Activated CD8-positive, alpha-beta T cell treated with anti-CD3 and anti-CD28 coated beads for 36 hours (primary cell): ENCODE data around the gene DNM2. TPM values are rescaled to one million over a fixed set of nuclear protein-coding genes. Genes with fewer than 3 reads are reported as not detected.

Experiments used
- ATAC-seq: fragments of 200-7000 bp; cut with Tn5 transposase; one replicate; pipeline ENCODE4 v1.10.0; 2021; ENCODE audit warnings: mild to moderate bottlenecking, moderate library complexity
- CTCF ChIA-PET: fragments of 350-600 bp; sonication (Branson Sonifier 250); formaldehyde crosslinking; loops from one replicate; lab custom pipeline; 2021; ENCODE audit warnings: antibody characterized with exemption; lab: Charles Lee
- POLR2A ChIA-PET: fragments of 350-600 bp; sonication (Branson Sonifier 250); formaldehyde crosslinking; loops from one replicate; lab custom pipeline; 2021; ENCODE audit warnings: antibody characterized with exemption; lab: Charles Lee
- DNase-seq: peaks from one replicate; pipeline ENCODE4 v3.0.0-alpha.2; 2020
- H3K27ac Mint-ChIP-seq: one replicate; pipeline ENCODE4 v1.8.0; 2021; ENCODE audit warnings: mild to moderate bottlenecking, mixed read lengths
- H3K27me3 Mint-ChIP-seq: one replicate; pipeline ENCODE4 v1.8.0; 2021; ENCODE audit warnings: mixed read lengths
- H3K36me3 Mint-ChIP-seq: one replicate; pipeline ENCODE4 v1.8.0; 2021; ENCODE audit warnings: low read depth, mixed read lengths
- H3K4me1 Mint-ChIP-seq: one replicate; pipeline ENCODE4 v1.8.0; 2021; ENCODE audit warnings: low read depth, mixed read lengths
- H3K4me3 Mint-ChIP-seq: one replicate; pipeline ENCODE4 v1.8.0; 2021; ENCODE audit warnings: mild to moderate bottlenecking, moderate library complexity, mixed read lengths
- H3K9me3 Mint-ChIP-seq: one replicate; pipeline ENCODE4 v1.8.0; 2021; ENCODE audit warnings: mixed read lengths
- CTCF ChIP-seq: fragments of 200-600 bp; IDR thresholded peaks from one replicate; pipeline ENCODE4 v1.8.0; 2022; ENCODE audit warnings: antibody characterized with exemption, mild to moderate bottlenecking
- intact Hi-C: fragments of 100-400 bp; cut with micrococcal nuclease; formaldehyde crosslinking; loops from one replicate; pipeline ENCODE4 v1.10.0; 2022
- total RNA-seq, 2 experiments: library from RNA; stranded (reverse); gene quantifications; one replicate each; pipeline ENCODE4 v1.2.3, GENCODE V29; 2021

Gene DNM2
- total RNA-seq, 2 experiments from 2014 or later: 151 to 153 TPM

- DNase-seq (no peak), ATAC-seq (no peak)
- Mint-ChIP-seq H3K27me3 (no peaks in the 10 kb centered on the region), H3K9me3 (no peaks in the 10 kb centered on the region), H3K27ac (no peak overlapping the region), H3K4me3 (no peak overlapping the region), H3K36me3 (peaks cover 45% of the 10 kb centered on the region), H3K4me1 (no peaks in the 10 kb centered on the region)
- ChIA-PET CTCF (interaction anchor here (1.0 kb wide), 1 partner anchor 9 kb away, joined by 3 read pairs; no protein-coding TSS in a partner anchor), POLR2A (interaction anchor here (1.1 to 3.1 kb wide), 7 partner anchors 8 to 121 kb away, joined by 3 to 14 read pairs (median 6); partner anchors contain the start of genes KRI1 and QTRT1)
- intact Hi-C loops: no loop called here
- no peak for TF ChIP-seq CTCF
These were observed 31.0 kb upstream of the DNM2 start for GRCh38 chr19:10686661-10687517.

GRCh38 chr19:10687518-10688288 lies 30.2 kb upstream of the DNM2 start:
- no peak for TF ChIP-seq CTCF
- POLR2A ChIA-PET: interaction anchor here (0.8 to 3.1 kb wide), 9 partner anchors 10 to 122 kb away, joined by 3 to 14 read pairs (median 4); partner anchors contain the start of genes KRI1 and QTRT1
- H3K36me3 Mint-ChIP-seq: peaks cover 45% of the 10 kb centered on the region
- CTCF ChIA-PET: interaction anchor here (1.0 kb wide), 1 partner anchor 8 kb away, joined by 3 read pairs; no protein-coding TSS in a partner anchor
- no peaks in the 10 kb centered on the region for H3K4me1 Mint-ChIP-seq
- ATAC-seq: no peak
- H3K9me3 Mint-ChIP-seq: no peaks in the 10 kb centered on the region
- intact Hi-C loops: no loop called here
- H3K27ac Mint-ChIP-seq: no peak overlapping the region
- no peak overlapping the region for H3K4me3 Mint-ChIP-seq
- no peak for DNase-seq
- H3K27me3 Mint-ChIP-seq: no peaks in the 10 kb centered on the region

GRCh38 chr19:10688545-10689280 lies 29.2 kb upstream of the DNM2 start:
- H3K36me3 Mint-ChIP-seq: peaks cover 45% of the 10 kb centered on the region
- no peak for DNase-seq
- POLR2A ChIA-PET: interaction anchor here (0.6 to 3.1 kb wide), 11 partner anchors 8 to 127 kb away, joined by 3 to 14 read pairs (median 4); partner anchors contain the start of gene QTRT1
- intact Hi-C loops: no loop called here
- H3K9me3 Mint-ChIP-seq: no peaks in the 10 kb centered on the region
- TF ChIP-seq CTCF: no peak
- CTCF ChIA-PET: interaction anchor here (1.2 kb wide), 1 partner anchor 11 kb away, joined by 4 read pairs; no protein-coding TSS in a partner anchor
- H3K4me3 Mint-ChIP-seq: no peak overlapping the region
- no peaks in the 10 kb centered on the region for H3K4me1 Mint-ChIP-seq
- H3K27ac Mint-ChIP-seq: no peak overlapping the region
- no peaks in the 10 kb centered on the region for H3K27me3 Mint-ChIP-seq
- ATAC-seq: no peak

- ATAC-seq (no peak), DNase-seq (no peak)
- no peak overlapping the region for H3K27ac Mint-ChIP-seq
- ChIA-PET POLR2A (interaction anchor here (0.8 to 1.9 kb wide), 8 partner anchors 9 to 100 kb away, joined by 3 to 7 read pairs (median 4); no protein-coding TSS in a partner anchor), CTCF (interaction anchor here (0.9 to 1.5 kb wide), 3 partner anchors 10 to 109 kb away, joined by 3 to 5 read pairs (median 3); no protein-coding TSS in a partner anchor)
- intact Hi-C loops: no loop called here
- no peaks in the 10 kb centered on the region for H3K9me3 Mint-ChIP-seq
- peaks cover 8% of the 10 kb centered on the region for H3K4me1 Mint-ChIP-seq
- no peak overlapping the region for H3K4me3 Mint-ChIP-seq
- no peaks in the 10 kb centered on the region for H3K27me3 Mint-ChIP-seq
- peaks cover 38% of the 10 kb centered on the region for H3K36me3 Mint-ChIP-seq
- no peak for TF ChIP-seq CTCF
These were observed 27.5 kb upstream of the DNM2 start for GRCh38 chr19:10690341-10690781.
